HEK293 (cell line): Measurements from ENCODE around the gene PRPF38A.

ENCODE experiments used
- BCL11A ChIP-seq: fragments of 450-650 bp; formaldehyde crosslinking; IDR thresholded peaks from 2 replicates; pipeline ENCODE4 v1.5.1; 2016; ENCODE audit warnings: low read depth, missing biosample characterization, missing genetic modification characterization
- HOXA7 ChIP-seq: sonication (generic); formaldehyde crosslinking; IDR thresholded peaks from 2 replicates; pipeline ENCODE4 v1.8.1; 2022; ENCODE audit warnings: missing genetic modification reagents, borderline replicate concordance
- KLF10 ChIP-seq: fragments of 450-650 bp; IDR thresholded peaks from 2 replicates; pipeline ENCODE4 v1.5.1; 2018; ENCODE audit warnings: missing biosample characterization, mild to moderate bottlenecking, missing genetic modification characterization
- MYNN ChIP-seq: fragments of 450-650 bp; formaldehyde crosslinking; IDR thresholded peaks from 2 replicates; pipeline ENCODE4 v1.5.1; 2016; ENCODE audit warnings: missing biosample characterization, missing genetic modification characterization, borderline replicate concordance
- ZEB2 ChIP-seq: fragments of 450-650 bp; formaldehyde crosslinking; IDR thresholded peaks from 2 replicates; pipeline ENCODE4 v1.5.1; 2016; ENCODE audit warnings: missing biosample characterization, missing genetic modification characterization
- ZNF138 ChIP-seq: fragments of 450-650 bp; formaldehyde crosslinking; IDR thresholded peaks from 2 replicates; pipeline ENCODE4 v1.5.1; 2016; ENCODE audit warnings: missing biosample characterization, missing genetic modification characterization, borderline replicate concordance
- ZNF16 ChIP-seq: fragments of 450-650 bp; formaldehyde crosslinking; IDR thresholded peaks from 2 replicates; pipeline ENCODE4 v1.5.1; 2016; ENCODE audit warnings: low read depth, missing biosample characterization, missing genetic modification characterization
- ZNF2 ChIP-seq: fragments of 450-650 bp; formaldehyde crosslinking; IDR thresholded peaks from 2 replicates; pipeline ENCODE4 v1.5.1; 2016; ENCODE audit warnings: missing biosample characterization, missing genetic modification characterization
- ZNF335 ChIP-seq: fragments of 450-650 bp; formaldehyde crosslinking; conservative IDR thresholded peaks from 2 replicates; pipeline ENCODE4 v1.5.1; 2016; ENCODE audit warnings: missing biosample characterization, missing genetic modification characterization
- ZNF354C ChIP-seq: fragments of 450-650 bp; formaldehyde crosslinking; IDR thresholded peaks from 2 replicates; pipeline ENCODE4 v1.5.1; 2016; ENCODE audit warnings: missing biosample characterization, missing genetic modification characterization, low read depth, borderline replicate concordance
- ZNF510 ChIP-seq: fragments of 450-650 bp; formaldehyde crosslinking; IDR thresholded peaks from 2 replicates; pipeline ENCODE4 v1.5.1; 2018; ENCODE audit warnings: mild to moderate bottlenecking, missing genetic modification characterization, missing biosample characterization; ENCODE audit not compliant: insufficient replicate concordance
- ZNF555 ChIP-seq: fragments of 450-650 bp; formaldehyde crosslinking; conservative IDR thresholded peaks from 2 replicates; pipeline ENCODE4 v1.5.1; 2017; ENCODE audit warnings: missing biosample characterization, mild to moderate bottlenecking, missing genetic modification characterization, inconsistent platforms
- ZNF629 ChIP-seq: fragments of 450-650 bp; formaldehyde crosslinking; IDR thresholded peaks from 2 replicates; pipeline ENCODE4 v1.5.1; 2017; ENCODE audit warnings: missing biosample characterization, missing genetic modification characterization
- ZNF768 ChIP-seq: fragments of 450-650 bp; formaldehyde crosslinking; IDR thresholded peaks from 2 replicates; pipeline ENCODE4 v1.5.1; 2018; ENCODE audit warnings: missing biosample characterization, mild to moderate bottlenecking, missing genetic modification characterization
- ZNF776 ChIP-seq: fragments of 450-650 bp; formaldehyde crosslinking; IDR thresholded peaks from 2 replicates; pipeline ENCODE4 v1.5.0; 2017; ENCODE audit warnings: missing biosample characterization, missing genetic modification characterization, borderline replicate concordance
- ZXDB ChIP-seq: fragments of 450-650 bp; formaldehyde crosslinking; IDR thresholded peaks from 2 replicates; pipeline ENCODE4 v1.5.1; 2016; ENCODE audit warnings: missing biosample characterization, missing genetic modification characterization
- TF ChIP-seq, protein P1 (sequence below): fragments of 450-650 bp; formaldehyde crosslinking; IDR thresholded peaks from 2 replicates; pipeline ENCODE4 v1.5.1; 2016; ENCODE audit warnings: missing biosample characterization, missing genetic modification characterization
- TF ChIP-seq, protein P2 (sequence below): fragments of 450-650 bp; formaldehyde crosslinking; IDR thresholded peaks from 2 replicates; pipeline ENCODE4 v1.5.1; 2016; ENCODE audit warnings: missing biosample characterization, missing genetic modification characterization
- TF ChIP-seq, protein P3 (sequence below): fragments of 450-650 bp; formaldehyde crosslinking; IDR thresholded peaks from 2 replicates; pipeline ENCODE4 v1.5.1; 2016; ENCODE audit warnings: missing biosample characterization, missing genetic modification characterization
- TF ChIP-seq, protein P4 (sequence below): IDR thresholded peaks from 2 replicates; pipeline ENCODE4 v1.6.1; 2011; ENCODE audit warnings: mild to moderate bottlenecking, low read depth, low read length, borderline replicate concordance
- TF ChIP-seq, protein P5 (sequence below): fragments of 450-650 bp; formaldehyde crosslinking; IDR thresholded peaks from 2 replicates; pipeline ENCODE4 v1.5.1; 2016; ENCODE audit warnings: missing biosample characterization, missing genetic modification characterization
- TF ChIP-seq, protein P6 (sequence below): fragments of 450-650 bp; formaldehyde crosslinking; IDR thresholded peaks from 2 replicates; pipeline ENCODE4 v1.5.1; 2016; ENCODE audit warnings: missing biosample characterization, missing genetic modification characterization
- TF ChIP-seq, protein P7 (sequence below): fragments of 450-650 bp; formaldehyde crosslinking; IDR thresholded peaks from 2 replicates; pipeline ENCODE4 v1.5.1; 2016; ENCODE audit warnings: missing biosample characterization, missing genetic modification characterization

Gene PRPF38A

DNA sequence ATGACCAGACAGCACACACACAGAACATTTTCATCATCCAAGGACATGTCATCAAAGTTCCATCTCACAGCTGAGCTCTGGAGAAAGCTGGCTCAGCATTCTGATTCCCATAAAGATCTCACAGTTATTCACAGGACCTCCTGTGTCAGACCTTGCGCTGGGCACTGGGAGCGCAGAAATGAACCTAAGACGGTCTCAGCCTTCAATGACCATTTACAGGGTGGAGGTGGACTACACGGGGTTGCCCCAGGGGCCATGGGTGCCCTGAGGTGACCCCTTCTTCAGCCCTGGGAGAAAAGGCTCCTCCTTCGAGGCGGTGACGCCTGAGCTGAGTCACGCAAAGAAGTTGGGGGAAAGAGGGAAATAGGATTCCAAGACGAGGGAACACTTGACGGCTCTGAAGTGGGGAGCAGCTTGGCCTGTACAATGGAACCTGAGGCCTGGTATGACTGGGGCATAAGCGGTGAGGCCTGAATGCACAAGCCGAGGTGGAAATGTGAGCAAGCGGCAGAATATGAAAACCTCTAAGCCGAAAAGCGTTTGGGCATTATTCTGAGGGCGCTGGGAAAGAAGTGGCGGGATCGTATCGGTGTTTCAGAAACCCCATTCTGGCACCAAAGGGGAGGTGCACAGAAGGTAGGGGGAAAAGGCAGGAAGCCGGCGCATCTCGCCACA is 39.2 kb upstream of the PRPF38A start (continued):
- TF ChIP-seq, protein P1, sequence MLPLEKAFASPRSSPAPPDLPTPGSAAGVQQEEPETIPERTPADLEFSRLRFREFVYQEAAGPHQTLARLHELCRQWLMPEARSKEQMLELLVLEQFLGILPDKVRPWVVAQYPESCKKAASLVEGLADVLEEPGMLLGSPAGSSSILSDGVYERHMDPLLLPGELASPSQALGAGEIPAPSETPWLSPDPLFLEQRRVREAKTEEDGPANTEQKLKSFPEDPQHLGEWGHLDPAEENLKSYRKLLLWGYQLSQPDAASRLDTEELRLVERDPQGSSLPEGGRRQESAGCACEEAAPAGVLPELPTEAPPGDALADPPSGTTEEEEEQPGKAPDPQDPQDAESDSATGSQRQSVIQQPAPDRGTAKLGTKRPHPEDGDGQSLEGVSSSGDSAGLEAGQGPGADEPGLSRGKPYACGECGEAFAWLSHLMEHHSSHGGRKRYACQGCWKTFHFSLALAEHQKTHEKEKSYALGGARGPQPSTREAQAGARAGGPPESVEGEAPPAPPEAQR (tag by site-specific recombination): no peak
- TF ChIP-seq, protein P2, sequence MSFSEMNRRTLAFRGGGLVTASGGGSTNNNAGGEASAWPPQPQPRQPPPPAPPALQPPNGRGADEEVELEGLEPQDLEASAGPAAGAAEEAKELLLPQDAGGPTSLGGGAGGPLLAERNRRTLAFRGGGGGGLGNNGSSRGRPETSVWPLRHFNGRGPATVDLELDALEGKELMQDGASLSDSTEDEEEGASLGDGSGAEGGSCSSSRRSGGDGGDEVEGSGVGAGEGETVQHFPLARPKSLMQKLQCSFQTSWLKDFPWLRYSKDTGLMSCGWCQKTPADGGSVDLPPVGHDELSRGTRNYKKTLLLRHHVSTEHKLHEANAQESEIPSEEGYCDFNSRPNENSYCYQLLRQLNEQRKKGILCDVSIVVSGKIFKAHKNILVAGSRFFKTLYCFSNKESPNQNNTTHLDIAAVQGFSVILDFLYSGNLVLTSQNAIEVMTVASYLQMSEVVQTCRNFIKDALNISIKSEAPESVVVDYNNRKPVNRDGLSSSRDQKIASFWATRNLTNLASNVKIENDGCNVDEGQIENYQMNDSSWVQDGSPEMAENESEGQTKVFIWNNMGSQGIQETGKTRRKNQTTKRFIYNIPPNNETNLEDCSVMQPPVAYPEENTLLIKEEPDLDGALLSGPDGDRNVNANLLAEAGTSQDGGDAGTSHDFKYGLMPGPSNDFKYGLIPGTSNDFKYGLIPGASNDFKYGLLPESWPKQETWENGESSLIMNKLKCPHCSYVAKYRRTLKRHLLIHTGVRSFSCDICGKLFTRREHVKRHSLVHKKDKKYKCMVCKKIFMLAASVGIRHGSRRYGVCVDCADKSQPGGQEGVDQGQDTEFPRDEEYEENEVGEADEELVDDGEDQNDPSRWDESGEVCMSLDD (tag by site-specific recombination): no peak; the same call in 1 of the 2 replicates
- TF ChIP-seq, protein P3, sequence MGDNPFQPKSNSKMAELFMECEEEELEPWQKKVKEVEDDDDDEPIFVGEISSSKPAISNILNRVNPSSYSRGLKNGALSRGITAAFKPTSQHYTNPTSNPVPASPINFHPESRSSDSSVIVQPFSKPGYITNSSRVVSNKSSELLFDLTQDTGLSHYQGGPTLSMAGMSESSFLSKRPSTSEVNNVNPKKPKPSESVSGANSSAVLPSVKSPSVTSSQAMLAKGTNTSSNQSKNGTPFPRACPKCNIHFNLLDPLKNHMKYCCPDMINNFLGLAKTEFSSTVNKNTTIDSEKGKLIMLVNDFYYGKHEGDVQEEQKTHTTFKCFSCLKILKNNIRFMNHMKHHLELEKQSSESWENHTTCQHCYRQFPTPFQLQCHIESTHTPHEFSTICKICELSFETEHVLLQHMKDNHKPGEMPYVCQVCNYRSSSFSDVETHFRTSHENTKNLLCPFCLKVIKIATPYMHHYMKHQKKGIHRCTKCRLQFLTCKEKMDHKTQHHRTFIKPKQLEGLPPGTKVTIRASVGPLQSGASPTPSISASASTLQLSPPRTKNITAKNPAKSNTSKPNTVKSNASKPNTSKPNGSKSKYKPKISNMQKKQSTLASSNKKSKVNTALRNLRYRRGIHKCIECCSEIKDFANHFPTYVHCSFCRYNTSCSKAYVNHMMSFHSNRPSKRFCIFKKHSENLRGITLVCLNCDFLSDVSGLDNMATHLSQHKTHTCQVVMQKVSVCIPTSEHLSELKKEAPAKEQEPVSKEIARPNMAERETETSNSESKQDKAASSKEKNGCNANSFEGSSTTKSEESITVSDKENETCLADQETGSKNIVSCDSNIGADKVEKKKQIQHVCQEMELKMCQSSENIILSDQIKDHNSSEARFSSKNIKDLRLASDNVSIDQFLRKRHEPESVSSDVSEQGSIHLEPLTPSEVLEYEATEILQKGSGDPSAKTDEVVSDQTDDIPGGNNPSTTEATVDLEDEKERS (tag by site-specific recombination): no peak
- TF ChIP-seq ZNF555 (tag by site-specific recombination): no peak
- TF ChIP-seq MYNN (tag by site-specific recombination): no peak; the same call in 1 of the 2 replicates
- peak; percentile 75 for TF ChIP-seq ZNF629 (tag by site-specific recombination)
- TF ChIP-seq ZNF16: no peak
- no peak for TF ChIP-seq HOXA7 (CRISPR knock-in tag)
- TF ChIP-seq ZXDB (tag by site-specific recombination): peak; percentile 100
- TF ChIP-seq, protein P4, sequence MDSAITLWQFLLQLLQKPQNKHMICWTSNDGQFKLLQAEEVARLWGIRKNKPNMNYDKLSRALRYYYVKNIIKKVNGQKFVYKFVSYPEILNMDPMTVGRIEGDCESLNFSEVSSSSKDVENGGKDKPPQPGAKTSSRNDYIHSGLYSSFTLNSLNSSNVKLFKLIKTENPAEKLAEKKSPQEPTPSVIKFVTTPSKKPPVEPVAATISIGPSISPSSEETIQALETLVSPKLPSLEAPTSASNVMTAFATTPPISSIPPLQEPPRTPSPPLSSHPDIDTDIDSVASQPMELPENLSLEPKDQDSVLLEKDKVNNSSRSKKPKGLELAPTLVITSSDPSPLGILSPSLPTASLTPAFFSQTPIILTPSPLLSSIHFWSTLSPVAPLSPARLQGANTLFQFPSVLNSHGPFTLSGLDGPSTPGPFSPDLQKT: no peak
- TF ChIP-seq ZNF510: no peak
- TF ChIP-seq, protein P5, sequence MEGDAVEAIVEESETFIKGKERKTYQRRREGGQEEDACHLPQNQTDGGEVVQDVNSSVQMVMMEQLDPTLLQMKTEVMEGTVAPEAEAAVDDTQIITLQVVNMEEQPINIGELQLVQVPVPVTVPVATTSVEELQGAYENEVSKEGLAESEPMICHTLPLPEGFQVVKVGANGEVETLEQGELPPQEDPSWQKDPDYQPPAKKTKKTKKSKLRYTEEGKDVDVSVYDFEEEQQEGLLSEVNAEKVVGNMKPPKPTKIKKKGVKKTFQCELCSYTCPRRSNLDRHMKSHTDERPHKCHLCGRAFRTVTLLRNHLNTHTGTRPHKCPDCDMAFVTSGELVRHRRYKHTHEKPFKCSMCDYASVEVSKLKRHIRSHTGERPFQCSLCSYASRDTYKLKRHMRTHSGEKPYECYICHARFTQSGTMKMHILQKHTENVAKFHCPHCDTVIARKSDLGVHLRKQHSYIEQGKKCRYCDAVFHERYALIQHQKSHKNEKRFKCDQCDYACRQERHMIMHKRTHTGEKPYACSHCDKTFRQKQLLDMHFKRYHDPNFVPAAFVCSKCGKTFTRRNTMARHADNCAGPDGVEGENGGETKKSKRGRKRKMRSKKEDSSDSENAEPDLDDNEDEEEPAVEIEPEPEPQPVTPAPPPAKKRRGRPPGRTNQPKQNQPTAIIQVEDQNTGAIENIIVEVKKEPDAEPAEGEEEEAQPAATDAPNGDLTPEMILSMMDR (tag by site-specific recombination): no peak
- no peak for TF ChIP-seq BCL11A (tag by site-specific recombination)
- TF ChIP-seq, protein P6, sequence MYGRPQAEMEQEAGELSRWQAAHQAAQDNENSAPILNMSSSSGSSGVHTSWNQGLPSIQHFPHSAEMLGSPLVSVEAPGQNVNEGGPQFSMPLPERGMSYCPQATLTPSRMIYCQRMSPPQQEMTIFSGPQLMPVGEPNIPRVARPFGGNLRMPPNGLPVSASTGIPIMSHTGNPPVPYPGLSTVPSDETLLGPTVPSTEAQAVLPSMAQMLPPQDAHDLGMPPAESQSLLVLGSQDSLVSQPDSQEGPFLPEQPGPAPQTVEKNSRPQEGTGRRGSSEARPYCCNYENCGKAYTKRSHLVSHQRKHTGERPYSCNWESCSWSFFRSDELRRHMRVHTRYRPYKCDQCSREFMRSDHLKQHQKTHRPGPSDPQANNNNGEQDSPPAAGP (tag by site-specific recombination): no peak
- TF ChIP-seq ZNF2 (tag by site-specific recombination): no peak; the same call in 1 of the 2 replicates
- TF ChIP-seq ZEB2 (tag by site-specific recombination): no peak
- no peak for TF ChIP-seq ZNF138 (tag by site-specific recombination)
- TF ChIP-seq, protein P7, sequence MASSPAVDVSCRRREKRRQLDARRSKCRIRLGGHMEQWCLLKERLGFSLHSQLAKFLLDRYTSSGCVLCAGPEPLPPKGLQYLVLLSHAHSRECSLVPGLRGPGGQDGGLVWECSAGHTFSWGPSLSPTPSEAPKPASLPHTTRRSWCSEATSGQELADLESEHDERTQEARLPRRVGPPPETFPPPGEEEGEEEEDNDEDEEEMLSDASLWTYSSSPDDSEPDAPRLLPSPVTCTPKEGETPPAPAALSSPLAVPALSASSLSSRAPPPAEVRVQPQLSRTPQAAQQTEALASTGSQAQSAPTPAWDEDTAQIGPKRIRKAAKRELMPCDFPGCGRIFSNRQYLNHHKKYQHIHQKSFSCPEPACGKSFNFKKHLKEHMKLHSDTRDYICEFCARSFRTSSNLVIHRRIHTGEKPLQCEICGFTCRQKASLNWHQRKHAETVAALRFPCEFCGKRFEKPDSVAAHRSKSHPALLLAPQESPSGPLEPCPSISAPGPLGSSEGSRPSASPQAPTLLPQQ (tag by site-specific recombination): no peak
- peak; percentile 94 for TF ChIP-seq ZNF335 (tag by site-specific recombination)
- no peak for TF ChIP-seq ZNF776 (tag by site-specific recombination)
- TF ChIP-seq ZNF768: no peak
- no peak for TF ChIP-seq ZNF354C
- no peak for TF ChIP-seq KLF10
